MM.1S (cell line): ENCODE results near the gene HJURP.

Experiments used
- EZH2 ChIP-seq: fragments of 300-600 bp; sonication (generic); optimal IDR thresholded peaks from 2 replicates; pipeline ENCODE3; 2017; ENCODE audit warnings: low read depth, mild to moderate bottlenecking, antibody characterized with exemption, low read length, mixed read lengths
- EZH2phosphoT487 ChIP-seq: fragments of 300-600 bp; sonication (generic); IDR thresholded peaks from 2 replicates; pipeline ENCODE4 v1.6.1; 2018; ENCODE audit warnings: antibody characterized with exemption, low read length
- TF ChIP-seq, protein P1 (sequence below): fragments of 300-600 bp; sonication (generic); IDR thresholded peaks from 2 replicates; pipeline ENCODE4 v1.5.1; 2016; ENCODE audit warnings: antibody characterized with exemption, low read length, mixed read lengths

GRCh38 chr2:233837694-233838229 is 16.6 kb downstream of the HJURP start:
- TF ChIP-seq EZH2 (no peak), EZH2phosphoT487 (no peak)
- TF ChIP-seq, protein P1, sequence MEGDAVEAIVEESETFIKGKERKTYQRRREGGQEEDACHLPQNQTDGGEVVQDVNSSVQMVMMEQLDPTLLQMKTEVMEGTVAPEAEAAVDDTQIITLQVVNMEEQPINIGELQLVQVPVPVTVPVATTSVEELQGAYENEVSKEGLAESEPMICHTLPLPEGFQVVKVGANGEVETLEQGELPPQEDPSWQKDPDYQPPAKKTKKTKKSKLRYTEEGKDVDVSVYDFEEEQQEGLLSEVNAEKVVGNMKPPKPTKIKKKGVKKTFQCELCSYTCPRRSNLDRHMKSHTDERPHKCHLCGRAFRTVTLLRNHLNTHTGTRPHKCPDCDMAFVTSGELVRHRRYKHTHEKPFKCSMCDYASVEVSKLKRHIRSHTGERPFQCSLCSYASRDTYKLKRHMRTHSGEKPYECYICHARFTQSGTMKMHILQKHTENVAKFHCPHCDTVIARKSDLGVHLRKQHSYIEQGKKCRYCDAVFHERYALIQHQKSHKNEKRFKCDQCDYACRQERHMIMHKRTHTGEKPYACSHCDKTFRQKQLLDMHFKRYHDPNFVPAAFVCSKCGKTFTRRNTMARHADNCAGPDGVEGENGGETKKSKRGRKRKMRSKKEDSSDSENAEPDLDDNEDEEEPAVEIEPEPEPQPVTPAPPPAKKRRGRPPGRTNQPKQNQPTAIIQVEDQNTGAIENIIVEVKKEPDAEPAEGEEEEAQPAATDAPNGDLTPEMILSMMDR, result no peak
